ENCODE data around the gene SH3BP2. TPM values are rescaled to one million over a fixed set of nuclear protein-coding genes. Genes with fewer than 3 reads are reported as not detected.

The SH3BP2 gene
- total RNA-seq, 1 experiment from 2014 or later = 52.8 TPM

GRCh38 chr4:2866891-2867290, 74.0 kb downstream of the SH3BP2 start:
- Histone ChIP-seq H4K20me1 (ENCODE audit: insufficient read depth) (no peaks in the 10 kb centered on the region; the same call in 1 of the 2 replicates), H3K27me3 (ENCODE audit: insufficient read depth, low read length) (no peaks in the 10 kb centered on the region), H3K4me3 (replicated peaks in 1 of 2; ENCODE audit: low read depth in 1 of 2, low read length in 2 of 2) (no peak overlapping the region), H3K27ac (ENCODE audit: low read depth, low read length) (no peak overlapping the region), H3K9me3 (ENCODE audit: control insufficient read depth in 1 of 2, insufficient read depth in 1 of 2, low read depth in 1 of 2, low read length in 2 of 2) (no peaks in the 10 kb centered on the region), H3K36me3 (ENCODE audit: control insufficient read depth in 1 of 2, insufficient read depth in 2 of 2, low read length in 2 of 2) (no peaks in the 10 kb centered on the region), H3K9me2 (ENCODE audit: insufficient read depth) (no peaks in the 10 kb centered on the region), H3K79me2 (ENCODE audit: insufficient read depth, low read length) (peaks cover 87% of the 10 kb centered on the region), H3K4me1 (ENCODE audit: control insufficient read depth in 1 of 2, insufficient read depth in 2 of 2, low read length in 2 of 2) (peaks cover 16 to 18% of the 10 kb centered on the region in 2 experiments), H2AFZ (ENCODE audit: low read depth, low read length, poor library complexity, severe bottlenecking) (no peak overlapping the region), H3K4me2 (ENCODE audit: low read length) (no peak overlapping the region), H3K9ac (ENCODE audit: low read length) (no peak overlapping the region)
- no peak for TF ChIP-seq ATF3 (IDR thresholded peaks at IDR 0.05)
- no peak for TF ChIP-seq EZH2phosphoT487 (IDR thresholded peaks at IDR 0.05; ENCODE audit: borderline replicate concordance)
- intact Hi-C loops (cut with micrococcal nuclease) = no loop called here
- no peak for DNase-seq (ENCODE audit: low read depth, low spot score)
- ATAC-seq = no peak
- BruUV-seq (replicated peaks) = no TSS peak
- CTCF ChIA-PET = no interaction called here
- RAD21 ChIA-PET (ENCODE audit: low non-redundant PET in 1 of 2, low total read pairs in 2 of 2, uncharacterized antibody in 2 of 2, unreplicated experiment in 2 of 2) = no interaction called here
- POLR2A ChIA-PET = no interaction called here

- Histone ChIP-seq H3K79me2 (ENCODE audit: insufficient read depth, low read length) (peaks cover 85% of the 10 kb centered on the region), H3K4me2 (ENCODE audit: low read length) (no peak overlapping the region), H4K20me1 (ENCODE audit: insufficient read depth) (no peaks in the 10 kb centered on the region; the same call in 1 of the 2 replicates), H3K27ac (ENCODE audit: low read depth, low read length) (no peak overlapping the region), H2AFZ (ENCODE audit: low read depth, low read length, poor library complexity, severe bottlenecking) (no peak overlapping the region), H3K9me2 (ENCODE audit: insufficient read depth) (no peaks in the 10 kb centered on the region), H3K4me1 (ENCODE audit: control insufficient read depth in 1 of 2, insufficient read depth in 2 of 2, low read length in 2 of 2) (peaks cover 8% of the 10 kb centered on the region in 2 experiments; a peak in 3 of 4 replicates), H3K4me3 (replicated peaks in 1 of 2; ENCODE audit: low read depth in 1 of 2, low read length in 2 of 2) (no peak overlapping the region), H3K9ac (ENCODE audit: low read length) (no peak overlapping the region), H3K9me3 (ENCODE audit: control insufficient read depth in 1 of 2, insufficient read depth in 1 of 2, low read depth in 1 of 2, low read length in 2 of 2) (no peaks in the 10 kb centered on the region), H3K36me3 (ENCODE audit: control insufficient read depth in 1 of 2, insufficient read depth in 2 of 2, low read length in 2 of 2) (no peaks in the 10 kb centered on the region), H3K27me3 (ENCODE audit: insufficient read depth, low read length) (no peaks in the 10 kb centered on the region)
- POLR2A ChIA-PET = no interaction called here
- CTCF ChIA-PET = no interaction called here
- DNase-seq (ENCODE audit: low read depth, low spot score) = no peak
- RAD21 ChIA-PET (ENCODE audit: low non-redundant PET in 1 of 2, low total read pairs in 2 of 2, uncharacterized antibody in 2 of 2, unreplicated experiment in 2 of 2) = no interaction called here
- intact Hi-C loops (cut with micrococcal nuclease) = no loop called here
- no TSS peak for BruUV-seq (replicated peaks)
- ATAC-seq = no peak
- TF ChIP-seq CEBPB (IDR thresholded peaks at IDR 0.05; ENCODE audit: low read depth) = no peak
- TF ChIP-seq ZBTB33 (IDR thresholded peaks at IDR 0.05; ENCODE audit: extremely low read depth, insufficient replicate concordance, low read length) = no peak
- no peak for TF ChIP-seq CBX3 (IDR thresholded peaks at IDR 0.05; ENCODE audit: low read depth)
- TF ChIP-seq ELF1 (IDR thresholded peaks at IDR 0.05; ENCODE audit: borderline replicate concordance, low read depth) = no peak
- no peak for TF ChIP-seq SIN3A (IDR thresholded peaks at IDR 0.05; ENCODE audit: low read depth)
These were observed 75.0 kb downstream of the SH3BP2 start for GRCh38 chr4:2867758-2868491.
